GM12878 (cell line): ENCODE data around the gene CERT1.

ENCODE experiments used
- ASH2L ChIP-seq: fragments of 300-600, 200-600 bp; sonication (generic); IDR thresholded peaks from 2 replicates; pipeline ENCODE4 v1.6.1; 2017; ENCODE audit warnings: low read depth, mild to moderate bottlenecking, borderline replicate concordance
- ATF3 ChIP-seq: IDR thresholded peaks from 2 replicates; pipeline ENCODE4 v1.6.1; 2011; ENCODE audit warnings: low read depth, mild to moderate bottlenecking, low read length, moderate library complexity, borderline replicate concordance; ENCODE audit errors: extremely low read depth
- CREM ChIP-seq: IDR thresholded peaks from 2 replicates; pipeline ENCODE4 v1.6.1; 2014; ENCODE audit warnings: antibody characterized with exemption, low read depth
- CTCF ChIP-seq, 3 experiments: IDR thresholded peaks in 2 of 3; conservative IDR thresholded peaks in 1 of 3; 2 replicates each; pipeline ENCODE4 v1.5.1; 2011; ENCODE audit warnings: low read depth in 3 of 3, low read length in 3 of 3, mild to moderate bottlenecking in 3 of 3, control low read depth in 2 of 3, moderate library complexity in 2 of 3, inconsistent platforms in 1 of 3, mixed read lengths in 1 of 3; ENCODE audit not compliant: control insufficient read depth in 2 of 3, insufficient read depth in 1 of 3; ENCODE audit errors: extremely low read depth in 1 of 3
- EP300 ChIP-seq, 2 experiments: fragments of 150-350 bp in 1 of 2; IDR thresholded peaks; 2 replicates each; pipeline ENCODE4 v1.6.1; 2011 to 2012; ENCODE audit warnings: low read depth in 2 of 2, low read length in 2 of 2, borderline replicate concordance in 1 of 2, improper control_type of control experiment in 1 of 2, inconsistent platforms in 1 of 2; ENCODE audit not compliant: control insufficient read depth in 1 of 2
- JUNB ChIP-seq: IDR thresholded peaks from 2 replicates; pipeline ENCODE4 v1.6.1; 2016; ENCODE audit warnings: antibody characterized with exemption, mild to moderate bottlenecking
- MTA3 ChIP-seq: IDR thresholded peaks from 2 replicates; pipeline ENCODE4 v1.6.1; 2012; ENCODE audit warnings: low read length, inconsistent platforms, borderline replicate concordance
- NFYA ChIP-seq: IDR thresholded peaks from 2 replicates; pipeline ENCODE4 v1.6.1; 2011; ENCODE audit warnings: low read depth, mild to moderate bottlenecking, low read length, improper control_type of control experiment, borderline replicate concordance
- NRF1 ChIP-seq: conservative IDR thresholded peaks from 2 replicates; pipeline ENCODE4 v1.6.1; 2011; ENCODE audit warnings: mild to moderate bottlenecking, low read depth, low read length, improper control_type of control experiment
- POLR2A ChIP-seq: IDR thresholded peaks from 2 replicates; pipeline ENCODE4 v1.6.1; 2011; ENCODE audit warnings: low read depth, mild to moderate bottlenecking, low read length
- SRF ChIP-seq, 2 experiments: IDR thresholded peaks; 2 replicates each; pipeline ENCODE4 v1.6.1; 2011; ENCODE audit warnings: low read depth in 2 of 2, low read length in 2 of 2, mild to moderate bottlenecking in 1 of 2, moderate library complexity in 1 of 2
- STAT1 ChIP-seq: fragments of 450-650 bp; conservative IDR thresholded peaks from 2 replicates; pipeline ENCODE4 v1.6.1; 2014; ENCODE audit warnings: antibody characterized with exemption, mild to moderate bottlenecking
- TBL1XR1 ChIP-seq: IDR thresholded peaks from 2 replicates; pipeline ENCODE4 v1.6.1; 2012; ENCODE audit warnings: low read depth, low read length, improper control_type of control experiment

- TF ChIP-seq NFYA (no peak), EP300 (IDR thresholded peaks at IDR 0.05; ENCODE audit: borderline replicate concordance in 1 of 2, control insufficient read depth in 1 of 2, low read depth in 2 of 2, low read length in 2 of 2) (no peak), SRF (IDR thresholded peaks at IDR 0.05; ENCODE audit: low read depth in 2 of 2, low read length in 2 of 2) (no peak), MTA3 (no peak), TBL1XR1 (no peak), POLR2A (no peak), ATF3 (no peak), CREM (no peak), ASH2L (no peak), JUNB (no peak), STAT1 (no peak), NRF1 (no peak), CTCF (IDR thresholded peaks at IDR 0.05 in 2 of 3, conservative IDR thresholded peaks at IDR 0.05 in 1 of 3; ENCODE audit: control insufficient read depth in 2 of 3, extremely low read depth in 1 of 3, insufficient read depth in 1 of 3, low read depth in 3 of 3, low read length in 3 of 3) (no peak)
Measured at GRCh38 chr5:75441560-75441959, 69.9 kb downstream of the CERT1 start.
